GM19239 (cell line): ENCODE measurements around the gene MKLN1.

Experiments used
- DNase-seq: peaks from one replicate; pipeline ENCODE4 v3.0.0; 2011; ENCODE audit warnings: low spot score; ENCODE audit not compliant: insufficient read length
- FAIRE-seq: peaks from 2 replicates; lab custom pipeline; 2011; peaks lifted over from hg19 to GRCh38; lab: Jason Lieb, UNC

Gene MKLN1

GRCh38 chr7:131342864-131343442, 15.3 kb downstream of the MKLN1 start:
- DNase-seq (no peak), FAIRE-seq (no peak)

- no peak for DNase-seq
- FAIRE-seq: no peak
Measured at GRCh38 chr7:131346885-131347592, 19.4 kb downstream of the MKLN1 start.

- DNase-seq (no peak), FAIRE-seq (no peak)
Measured at GRCh38 chr7:131352032-131352431, 24.4 kb downstream of the MKLN1 start.

GRCh38 chr7:131354390-131354789, 26.7 kb downstream of the MKLN1 start:
- DNase-seq (no peak), FAIRE-seq (no peak)

GRCh38 chr7:131355917-131356777, 28.5 kb downstream of the MKLN1 start:
- FAIRE-seq (no peak), DNase-seq (no peak)

- no peak for FAIRE-seq
- DNase-seq: no peak
Measured at GRCh38 chr7:131357282-131357880, 29.7 kb downstream of the MKLN1 start.

- no peak for DNase-seq
- no peak for FAIRE-seq
Measured at GRCh38 chr7:131358636-131359035, 31.0 kb downstream of the MKLN1 start.

GRCh38 chr7:131359136-131359776, 31.6 kb downstream of the MKLN1 start:
- DNase-seq (no peak), FAIRE-seq (peak; percentile 66)

- FAIRE-seq: no peak
- no peak for DNase-seq
Measured at GRCh38 chr7:131363719-131364118, 36.0 kb downstream of the MKLN1 start.

- FAIRE-seq: peak; percentile 39
Measured at GRCh38 chr7:131364767-131365344, 37.2 kb downstream of the MKLN1 start.

GRCh38 chr7:131365838-131366237, 38.2 kb downstream of the MKLN1 start:
- FAIRE-seq: peak; percentile 53
- DNase-seq: no peak

More at GRCh38 chr7:131364767-131365344, 37.2 kb downstream of the MKLN1 start:
- DNase-seq: no peak

- no peak for FAIRE-seq
- DNase-seq: no peak
Measured at GRCh38 chr7:131369354-131369753, 41.7 kb downstream of the MKLN1 start.

GRCh38 chr7:131370523-131370968, 42.9 kb downstream of the MKLN1 start:
- peak; percentile 85 for FAIRE-seq
- no peak for DNase-seq

GRCh38 chr7:131371411-131371810, 43.7 kb downstream of the MKLN1 start:
- FAIRE-seq (no peak), DNase-seq (no peak)

- FAIRE-seq: peak; percentile 57
- DNase-seq: no peak
Measured at GRCh38 chr7:131372554-131372953, 44.9 kb downstream of the MKLN1 start.

GRCh38 chr7:131374821-131375220, 47.1 kb downstream of the MKLN1 start:
- DNase-seq (no peak), FAIRE-seq (no peak)

- DNase-seq: no peak
- no peak for FAIRE-seq
Measured at GRCh38 chr7:131381069-131381838, 53.6 kb downstream of the MKLN1 start.

- no peak for FAIRE-seq
Measured at GRCh38 chr7:131383417-131384285, 56.0 kb downstream of the MKLN1 start.

More at GRCh38 chr7:131383417-131384285, 56.0 kb downstream of the MKLN1 start:
- DNase-seq: no peak
